CD4-positive, alpha-beta T cell treated with Interleukin-17A for 4 hours (primary cell): ENCODE measurements around the gene ATP6V1D.
A peak's percentile ranks its signal among the peaks of the same experiment; 100 is the strongest.
"Not testable (repeated sequence)": the region's sequence is repeated elsewhere in the genome, so short reads cannot be mapped to it uniquely, and the experiment has no call there.

Source experiments
- DNase-seq: peaks from one replicate; pipeline ENCODE4 v3.0.0-alpha.2; 2020; ENCODE audit warnings: mixed read lengths

Gene ATP6V1D

DNA sequence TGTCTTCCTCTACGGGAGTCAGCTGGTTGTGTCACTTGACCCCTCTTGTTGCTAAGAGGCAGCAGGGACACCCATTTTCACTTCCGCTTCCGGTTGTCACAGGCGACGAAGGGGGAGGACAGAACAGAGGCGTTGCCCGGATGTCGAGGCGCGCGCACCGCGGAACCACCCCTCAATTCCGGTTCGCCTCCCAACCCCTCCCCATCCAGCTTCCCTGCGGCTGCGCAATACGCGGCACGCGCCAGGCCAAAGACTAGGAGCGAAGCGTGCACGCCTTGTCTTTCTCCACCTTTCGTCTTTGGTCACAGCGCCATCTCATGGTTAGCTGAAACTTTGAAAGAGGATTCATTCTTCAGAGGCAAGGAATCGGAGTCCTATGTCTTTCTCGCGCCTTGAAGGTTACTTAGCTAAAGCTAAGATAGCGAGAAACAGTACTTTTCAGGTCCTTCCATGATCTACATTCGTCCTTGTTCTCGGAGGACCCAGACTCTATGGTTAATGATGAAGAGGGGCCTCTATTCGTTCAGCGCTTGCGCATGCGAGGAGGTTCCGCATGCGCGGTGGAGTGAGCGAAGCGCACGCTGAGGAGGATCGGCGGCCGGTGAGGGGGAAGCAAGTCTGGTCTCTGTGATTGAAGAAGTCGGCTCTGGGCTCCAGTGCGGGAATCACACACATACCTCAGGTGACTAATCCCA, at the start of gene ATP6V1D, which contains the start of gene EIF2S1:
Gene ATP6V1D (minus strand): TSS at position 30 of the 695 bp plus-strand sequence. CDS start 106 bp downstream, outside the sequence.
Gene EIF2S1 (plus strand): TSS at position 554 of the 695 bp plus-strand sequence. CDS start 4,440 bp downstream, outside the sequence.
- peak; percentile 99 for DNase-seq

DNA sequence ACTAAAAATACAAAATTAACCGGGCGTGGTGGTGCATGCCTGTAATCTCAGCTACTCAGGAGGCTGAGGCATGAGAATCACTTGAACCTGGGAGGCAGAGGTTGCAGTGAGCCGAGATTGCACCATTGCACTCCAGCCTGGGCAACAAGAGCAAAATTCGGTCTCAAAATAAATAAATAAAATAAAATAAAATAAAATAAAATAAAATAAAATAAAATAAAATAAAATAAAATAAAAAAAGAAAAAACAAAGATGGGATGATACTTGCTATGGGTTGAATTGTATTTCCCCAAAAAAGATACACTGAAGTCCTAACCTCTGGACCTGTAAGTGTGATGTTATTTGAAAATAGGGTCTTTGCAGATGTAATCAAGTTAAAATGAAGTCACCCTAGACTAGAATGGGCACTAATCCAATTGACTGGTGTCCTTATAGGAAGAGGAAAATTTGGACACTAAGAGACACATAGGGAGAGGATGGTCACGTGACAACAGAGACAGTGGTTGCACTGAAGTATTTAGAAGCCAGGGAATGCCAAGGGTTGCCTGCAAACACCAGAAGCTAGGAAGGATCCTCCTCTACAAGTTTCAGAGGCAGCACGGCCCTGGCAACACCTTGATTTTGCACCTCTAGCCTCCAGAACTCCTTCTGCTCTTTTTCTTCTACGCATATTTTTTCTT, 48.7 kb upstream of the ATP6V1D start:
- not testable (repeated sequence) for DNase-seq

DNA sequence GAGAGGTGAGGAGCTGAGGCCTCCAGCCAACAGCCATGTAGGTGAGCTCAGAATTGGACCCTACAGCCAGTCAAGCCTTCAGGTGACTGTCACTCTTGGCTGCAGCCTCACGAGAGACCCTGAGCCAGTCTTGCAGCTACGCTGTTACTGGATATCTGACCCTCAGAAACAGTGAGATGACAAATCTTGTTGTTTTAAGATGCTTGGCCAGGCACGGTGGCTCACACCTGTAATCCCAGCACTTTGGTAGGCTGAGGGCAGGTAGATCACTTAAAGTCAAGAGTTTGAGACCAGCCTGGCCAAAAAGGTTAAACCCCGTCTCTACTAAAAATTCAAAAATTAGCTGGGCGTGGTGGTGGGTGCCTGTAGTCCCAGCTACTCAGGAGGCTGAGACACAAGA, 46.2 kb upstream of the ATP6V1D start:
- no peak for DNase-seq

DNA sequence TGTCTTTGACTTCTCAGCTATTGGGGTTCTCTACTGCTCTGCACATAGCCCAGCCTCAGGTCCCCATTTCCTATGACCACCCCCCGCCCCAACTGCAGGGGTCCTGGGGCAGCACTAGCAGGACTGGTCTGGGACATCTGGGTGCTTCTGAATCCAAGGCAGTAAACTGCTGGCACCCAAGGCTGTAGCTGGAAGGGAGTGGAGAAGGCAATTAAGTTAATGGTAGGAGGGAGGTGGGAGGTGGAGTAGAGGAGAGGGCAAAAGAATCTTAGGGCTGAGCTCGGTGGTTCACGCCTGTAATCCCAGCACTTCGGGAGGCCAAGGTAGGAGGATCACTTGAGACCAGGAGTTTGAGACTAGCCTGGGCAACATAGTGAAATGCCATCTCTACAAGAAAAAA, 40.8 kb upstream of the ATP6V1D start:
- DNase-seq, result no peak

DNA sequence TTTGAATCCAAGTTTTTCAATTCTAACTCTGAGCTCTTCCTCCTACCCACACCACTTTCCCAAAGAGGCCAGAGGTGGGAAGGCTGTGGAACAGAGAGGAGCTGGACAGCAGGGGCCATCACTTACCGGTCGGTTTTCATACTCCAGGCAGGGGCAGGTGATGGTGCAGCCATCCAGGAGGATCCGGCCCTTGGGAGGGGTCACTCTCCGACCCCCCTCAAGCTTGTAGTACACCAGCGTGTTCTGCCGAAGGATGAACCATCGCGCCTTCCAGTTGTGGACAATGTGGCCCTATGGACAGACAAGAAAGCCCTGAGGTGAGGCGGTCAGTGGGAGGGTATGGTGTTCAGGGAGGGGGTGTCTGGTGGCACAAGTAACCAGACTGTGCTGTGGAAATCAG, 37.9 kb upstream of the ATP6V1D start:
- no peak for DNase-seq

DNA sequence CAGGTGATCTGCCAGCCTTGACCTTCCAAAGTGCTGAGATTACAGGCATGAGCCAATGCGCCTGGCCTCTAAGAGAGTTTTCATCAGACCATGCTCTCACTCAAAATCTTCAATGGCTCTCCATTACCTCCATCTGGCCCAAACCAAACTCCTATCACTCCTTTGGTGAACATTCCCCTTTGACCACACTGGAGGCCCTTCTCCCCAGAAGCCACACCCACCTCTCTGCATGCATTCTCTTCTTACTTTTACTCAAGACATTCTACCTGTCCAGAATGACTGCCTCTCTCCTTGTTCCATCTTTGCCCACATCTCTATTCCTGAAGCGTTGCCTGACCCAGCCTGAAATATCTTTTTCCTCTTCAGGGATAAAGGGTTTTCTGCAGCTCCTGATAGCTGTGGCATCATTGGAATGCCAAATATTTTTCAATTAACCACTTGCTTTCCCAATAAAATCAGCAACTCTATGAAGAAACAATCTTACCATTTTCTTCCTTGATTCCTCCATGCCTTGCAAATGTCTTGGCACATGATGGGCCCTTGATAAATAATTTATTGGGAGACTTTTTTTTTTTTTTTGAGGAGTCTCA, 36.9 kb upstream of the ATP6V1D start:
- no peak for DNase-seq

DNA sequence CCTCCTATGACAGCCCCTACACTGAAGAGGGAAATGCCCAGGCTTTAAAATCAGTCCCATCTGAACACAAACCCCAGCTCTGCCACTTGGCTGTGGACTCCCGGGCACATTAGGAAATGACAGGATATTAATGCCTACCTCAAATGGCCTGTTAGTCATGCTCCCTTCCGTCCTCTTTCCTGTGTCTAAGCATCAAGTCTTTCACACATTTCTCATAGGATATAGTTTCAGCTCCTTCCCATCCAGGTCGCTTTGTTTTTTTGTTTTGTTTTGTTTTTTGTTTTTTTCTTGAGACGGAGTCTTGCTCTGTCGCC, 36.2 kb upstream of the ATP6V1D start:
- no peak for DNase-seq

DNA sequence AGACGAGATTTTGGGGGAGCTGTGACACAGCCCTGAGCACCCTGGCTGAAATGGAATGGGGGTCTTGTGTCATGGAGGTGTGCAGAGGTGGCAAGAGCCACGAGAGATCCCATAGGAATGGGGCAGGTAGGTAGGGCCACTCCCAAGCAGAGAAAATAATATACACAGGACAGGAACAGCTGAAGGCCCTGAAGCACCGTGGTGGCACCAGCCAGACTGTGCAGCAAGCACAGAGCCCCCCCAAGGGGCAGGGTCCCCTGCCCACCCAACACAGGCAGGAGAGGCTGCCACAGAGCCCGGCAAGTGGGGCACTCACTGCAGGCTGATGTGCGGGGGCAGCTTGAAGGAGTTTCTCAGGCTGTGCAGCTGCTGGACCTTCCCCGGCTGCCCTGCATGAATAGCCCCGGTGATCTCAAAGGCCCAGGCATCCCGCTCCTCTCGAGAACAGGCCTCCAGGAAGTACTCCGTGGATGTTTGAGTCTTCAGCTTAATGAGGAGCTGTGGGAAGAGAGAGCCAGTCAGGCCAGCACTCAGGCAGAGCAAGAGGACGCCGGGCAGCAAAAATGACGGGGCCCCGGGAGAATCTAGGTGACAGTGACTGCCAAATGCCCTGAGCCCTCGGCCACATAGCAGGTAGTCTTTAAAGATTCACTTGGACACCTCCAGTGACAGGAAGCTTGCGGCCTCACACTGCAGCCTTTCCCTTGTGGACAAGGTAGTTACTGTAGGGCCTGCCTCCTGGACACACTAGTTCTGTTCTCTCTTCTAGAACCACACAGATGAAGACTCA, 35.7 kb upstream of the ATP6V1D start:
- no peak for DNase-seq

DNA sequence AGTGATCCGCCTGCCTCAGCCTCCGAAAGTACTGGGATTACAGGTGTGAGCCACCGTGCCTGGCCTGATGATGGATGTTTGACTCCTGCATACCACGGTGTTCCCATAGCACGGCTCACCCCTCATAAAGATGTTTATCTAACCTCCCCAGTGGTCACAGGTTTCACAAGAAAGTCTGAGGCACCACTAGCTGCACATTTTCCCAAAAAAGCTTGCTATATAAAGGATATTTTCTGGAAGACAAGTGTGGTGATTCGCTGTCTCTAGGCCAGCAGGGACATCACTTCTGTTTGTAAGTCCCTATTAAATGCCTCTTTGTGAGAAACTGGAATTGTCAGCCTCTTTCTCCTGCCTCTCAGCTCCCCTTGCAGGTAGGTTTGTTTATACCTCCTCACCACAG, 34.1 kb upstream of the ATP6V1D start:
- DNase-seq, result no peak

DNA sequence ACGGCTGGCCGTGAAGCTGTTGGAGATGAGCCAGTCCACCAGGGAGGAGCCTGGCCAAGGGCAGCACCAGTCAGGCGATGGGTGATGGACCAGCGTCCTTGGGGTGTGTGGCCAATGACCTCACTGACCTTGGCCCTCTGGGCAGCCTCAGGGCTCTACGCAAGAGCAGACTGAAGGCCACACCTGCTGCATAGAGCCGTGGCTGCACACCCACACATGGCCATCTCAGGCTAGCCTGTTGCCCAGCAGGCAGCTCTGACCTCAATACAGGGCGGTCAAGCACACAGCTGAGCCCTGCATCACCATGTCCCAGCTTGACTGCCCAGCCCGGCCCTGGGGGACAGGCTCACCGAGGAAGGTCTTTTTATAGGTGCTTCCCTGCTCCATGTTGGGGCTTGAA, 33.2 kb upstream of the ATP6V1D start:
- DNase-seq, result no peak

DNA sequence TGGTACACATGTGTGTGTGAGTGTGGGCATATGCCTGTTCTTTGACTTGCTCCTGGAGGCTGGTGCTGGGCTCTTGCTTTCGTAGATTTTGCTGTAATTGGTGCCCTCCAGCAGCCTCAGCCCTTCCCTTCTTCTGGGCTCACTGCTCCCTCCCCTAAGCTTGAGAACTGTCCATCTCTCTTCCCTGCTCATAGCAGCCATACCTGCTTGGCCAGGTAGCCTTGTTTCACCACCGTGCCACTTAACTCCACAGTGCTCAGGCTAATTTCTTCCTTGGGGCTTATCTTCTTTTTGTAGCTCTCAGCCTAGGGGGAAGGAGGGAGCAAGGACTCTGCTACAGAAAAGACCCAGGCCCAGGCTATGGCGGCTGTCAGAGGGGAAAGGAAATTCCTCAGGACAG, 32.5 kb upstream of the ATP6V1D start:
- no peak for DNase-seq

DNA sequence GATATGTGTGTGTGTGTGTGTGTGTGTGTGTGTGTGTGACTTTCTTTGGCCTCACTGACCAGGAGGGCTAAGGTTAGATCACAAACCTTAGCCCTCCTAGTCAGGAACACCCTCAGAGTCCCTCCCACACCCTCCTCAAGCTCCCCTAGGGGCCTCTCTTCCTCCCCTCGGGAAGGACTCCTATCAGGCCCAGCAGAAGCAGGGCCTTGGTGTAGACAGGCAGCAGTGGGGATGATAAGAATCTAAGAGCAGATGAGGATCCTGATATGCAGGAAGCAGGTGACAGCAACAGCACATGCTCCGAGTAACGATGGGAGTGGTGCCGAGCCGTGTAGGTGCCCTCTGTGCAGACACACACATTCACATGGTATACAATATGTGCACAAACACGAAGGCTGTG, 31.7 kb upstream of the ATP6V1D start:
- no peak for DNase-seq

DNA sequence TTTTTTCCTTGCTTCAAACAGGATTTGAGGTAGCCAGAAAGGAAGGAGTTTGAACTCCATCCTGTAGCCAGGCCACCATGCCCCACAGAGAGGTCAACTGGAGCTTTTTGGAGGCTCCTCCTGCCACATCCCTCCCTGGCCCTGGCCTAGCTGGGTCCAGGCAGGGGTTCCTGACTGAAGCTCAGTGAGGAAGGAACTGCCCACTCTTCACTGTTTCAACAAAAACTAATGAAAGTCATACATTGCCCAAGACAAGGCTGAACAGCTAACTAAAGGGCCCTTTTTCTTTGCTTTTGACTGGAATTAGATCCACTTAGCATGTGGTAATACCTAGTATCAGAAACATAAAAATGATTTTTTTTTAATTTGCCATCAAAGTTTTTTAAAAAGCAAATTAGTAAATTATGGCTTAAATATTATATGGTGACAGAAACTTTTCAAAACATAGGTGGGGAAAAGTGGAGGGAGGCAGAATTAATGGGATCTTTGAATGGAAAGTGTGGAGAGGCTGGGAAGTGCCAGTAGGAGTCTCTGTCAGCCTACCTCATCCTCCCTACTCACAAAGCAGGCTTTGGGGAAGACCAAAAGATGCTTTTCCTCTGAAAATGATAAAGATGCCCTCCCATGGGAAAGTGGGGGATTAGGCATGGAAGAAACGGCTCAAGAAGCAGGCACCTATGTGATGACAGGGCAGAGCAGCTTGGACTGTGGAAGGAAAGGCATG, 30.4 kb upstream of the ATP6V1D start:
- no peak for DNase-seq

DNA sequence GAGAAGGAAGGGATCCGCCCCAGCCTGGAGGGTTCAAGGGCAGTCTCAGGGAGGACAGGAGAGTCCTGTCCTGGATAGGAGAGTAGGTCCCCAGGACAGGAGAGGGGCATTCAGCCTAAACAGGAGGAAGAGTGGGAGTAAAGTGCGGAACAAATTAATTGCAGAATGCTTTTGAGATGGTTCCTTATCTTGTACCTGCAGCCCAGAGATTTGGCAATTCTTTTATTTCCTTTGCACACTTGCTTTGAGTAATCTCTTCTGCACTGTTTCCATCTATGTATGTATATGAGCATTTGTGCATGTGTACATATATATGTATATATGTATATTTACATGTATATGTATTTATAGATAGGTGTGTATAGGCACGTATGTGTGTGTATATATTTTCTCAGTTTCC, 29.7 kb upstream of the ATP6V1D start:
- DNase-seq, result no peak

DNA sequence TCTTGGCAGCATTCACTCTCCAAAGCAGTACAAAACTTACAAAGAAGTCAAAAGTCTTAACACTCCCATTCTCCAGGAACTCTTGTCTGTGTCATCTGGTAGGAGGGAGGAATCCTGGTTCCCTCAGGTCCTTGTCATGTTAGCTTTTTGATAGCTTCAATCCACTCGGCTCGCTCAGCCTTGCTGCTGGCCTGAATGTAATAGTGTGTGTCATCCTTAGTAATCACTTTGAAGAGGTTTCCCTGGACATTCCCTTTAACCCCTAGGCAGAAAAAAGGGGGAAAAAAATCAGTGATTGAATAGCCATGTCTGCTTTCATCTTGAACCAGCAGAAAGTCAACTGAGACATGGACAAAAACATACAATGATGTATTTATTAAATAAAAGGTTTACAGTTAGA, 27.6 kb upstream of the ATP6V1D start:
- no peak for DNase-seq

DNA sequence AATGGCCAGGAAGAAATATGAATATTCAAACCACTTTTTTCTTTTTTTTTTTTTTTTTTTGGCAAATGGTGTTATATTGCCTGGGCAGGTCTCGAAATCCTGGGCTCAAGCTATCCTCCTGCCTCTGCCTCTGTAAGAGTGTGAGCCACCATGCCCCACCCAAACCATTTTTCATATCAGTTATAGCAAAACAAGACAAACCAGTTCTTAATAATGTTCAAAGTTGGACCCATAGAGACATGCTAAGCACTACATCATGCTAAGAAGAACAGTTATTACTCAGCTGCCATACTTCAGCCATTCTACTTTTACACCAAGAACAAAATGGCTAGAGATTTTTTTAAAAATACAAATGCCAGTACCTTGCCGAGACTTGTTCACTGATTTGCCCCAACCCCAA, 26.0 kb upstream of the ATP6V1D start:
- no peak for DNase-seq

DNA sequence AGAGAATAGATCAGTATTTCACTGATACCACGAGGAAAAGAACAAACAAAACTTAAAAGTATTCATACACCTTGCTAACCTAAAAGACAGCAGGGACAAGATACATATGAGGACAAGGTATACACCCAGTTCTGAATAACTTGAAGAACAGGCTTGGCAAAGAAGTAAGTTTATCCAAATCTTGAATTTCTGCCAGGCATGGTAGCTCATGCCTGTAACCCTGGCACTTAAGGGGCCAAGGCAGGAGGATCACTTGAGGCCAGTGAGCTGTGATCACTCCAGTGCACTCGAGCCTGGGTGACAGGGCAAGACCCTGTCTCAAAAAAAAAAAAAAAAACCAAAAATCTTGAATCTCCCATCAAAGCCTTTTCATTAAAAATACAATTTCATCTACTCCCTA, 25.5 kb upstream of the ATP6V1D start:
- no peak for DNase-seq

DNA sequence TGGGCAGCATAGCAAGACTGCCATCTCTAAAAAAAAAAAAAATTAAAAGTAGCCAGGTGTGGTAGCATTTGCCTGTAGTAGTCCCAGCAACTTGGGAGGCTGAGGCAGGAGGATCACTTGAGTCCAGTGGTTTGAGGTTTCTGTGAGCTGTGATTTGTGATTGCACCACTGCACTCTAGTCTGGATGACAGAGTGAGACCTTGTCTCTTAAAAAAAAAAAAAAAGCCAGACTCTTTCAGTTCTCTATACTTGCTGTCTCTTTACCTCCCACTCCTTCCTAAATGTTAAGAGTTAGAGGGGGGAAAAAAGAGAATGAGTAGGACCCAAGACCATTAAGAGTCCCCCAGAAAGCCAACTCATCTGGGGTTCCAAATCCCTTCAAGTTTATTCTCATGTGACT, 18.3 kb upstream of the ATP6V1D start:
- DNase-seq, result no peak

DNA sequence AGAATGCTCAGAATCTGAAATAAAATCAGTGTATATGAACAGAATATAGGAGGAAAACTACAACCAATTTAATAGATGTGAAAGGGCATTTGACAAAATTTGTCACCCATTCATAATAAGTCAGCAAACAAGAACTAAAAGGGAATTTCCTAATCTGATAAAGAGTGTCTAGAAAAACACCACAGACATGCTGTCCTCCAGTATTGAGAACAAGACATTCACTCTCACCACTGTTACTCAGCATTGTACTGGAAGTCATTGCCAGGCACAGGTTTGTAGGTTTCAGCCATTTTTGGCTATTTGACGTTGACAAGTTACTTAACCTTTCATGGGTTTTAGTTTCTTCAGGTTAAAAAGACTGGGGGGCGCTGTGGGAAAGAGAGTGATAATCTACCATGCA, 13.7 kb upstream of the ATP6V1D start:
- no peak for DNase-seq

DNA sequence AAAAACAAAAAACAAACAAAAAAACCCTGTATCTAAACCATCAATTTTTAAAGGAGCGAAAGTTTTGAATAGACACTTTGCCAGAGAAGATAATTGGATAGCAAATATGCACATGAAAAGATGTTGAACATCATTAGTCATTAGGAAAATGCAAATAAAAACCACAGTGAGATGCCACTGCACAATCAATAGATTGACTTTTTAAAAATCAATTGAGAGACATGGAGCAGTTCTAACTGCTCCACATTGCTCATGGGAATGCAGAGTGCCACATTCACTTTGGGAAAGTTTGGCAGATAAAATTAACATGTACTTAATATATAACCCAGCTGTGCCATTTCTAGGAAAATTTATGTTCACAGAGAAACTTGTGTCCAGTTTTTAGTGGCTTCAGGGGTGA, 13.2 kb upstream of the ATP6V1D start:
- no peak for DNase-seq

DNA sequence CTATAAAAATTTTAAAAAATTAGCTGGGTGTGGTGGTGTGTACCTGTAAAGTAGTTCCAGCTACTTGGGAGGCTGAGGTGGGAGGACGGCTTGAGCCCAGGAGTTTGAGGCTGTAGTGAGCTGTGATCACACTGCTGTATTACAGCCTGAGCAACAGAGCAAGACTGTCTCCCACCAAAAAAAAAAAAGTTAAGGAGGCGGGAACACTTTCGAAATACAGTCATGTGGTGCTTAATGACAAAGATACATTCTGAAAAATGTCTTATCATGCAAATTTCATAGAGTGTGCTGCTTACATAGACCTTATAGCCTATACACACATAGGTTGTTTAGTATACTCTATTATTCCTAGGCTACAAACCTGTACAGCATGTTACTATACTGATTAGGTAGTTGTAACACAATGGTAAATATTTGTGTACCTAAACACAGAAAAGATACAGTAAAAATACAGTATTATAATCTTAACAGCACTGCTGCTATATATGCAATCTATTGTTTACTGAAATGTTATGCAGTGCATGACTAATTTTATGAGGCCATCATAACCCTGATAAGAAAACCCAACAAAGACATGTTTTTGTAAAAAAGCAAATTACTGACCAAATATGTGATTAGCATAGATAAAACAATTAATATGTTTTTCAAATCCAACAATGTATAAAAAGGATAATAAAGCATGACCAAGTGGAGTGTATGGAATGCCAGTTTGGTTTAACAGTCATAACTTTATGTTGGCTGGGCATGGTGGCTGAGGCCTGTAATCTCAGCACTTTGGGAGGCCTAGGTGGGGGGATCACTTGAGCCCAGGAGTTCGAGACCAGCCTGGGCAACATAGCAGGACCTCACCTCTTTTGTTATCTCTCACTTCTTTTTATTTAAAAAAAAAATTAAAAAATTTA, 11.9 kb upstream of the ATP6V1D start:
- DNase-seq, result no peak

DNA sequence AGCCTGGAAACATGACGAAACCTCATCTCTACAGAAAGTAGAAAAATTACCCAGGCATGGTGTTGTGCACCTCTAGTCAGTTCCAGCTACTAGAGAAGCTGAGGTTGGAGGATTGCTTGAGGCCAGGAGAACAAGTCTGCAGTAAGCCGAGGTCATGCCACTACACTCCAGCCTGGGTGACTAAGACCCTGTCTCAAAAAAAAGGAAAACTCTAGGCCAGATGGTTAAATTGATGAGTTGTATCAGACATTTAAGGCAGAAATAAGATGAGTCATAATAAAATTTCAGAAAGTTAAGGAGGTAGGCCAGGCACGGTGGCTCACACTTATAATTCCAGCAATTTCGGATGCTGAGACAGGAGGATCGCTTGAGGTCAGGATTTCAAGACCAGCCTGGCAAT, 11.2 kb upstream of the ATP6V1D start:
- DNase-seq, result no peak
